ENCODE measurements around the gene PITPNM3. TPM values are rescaled to one million over a fixed set of nuclear protein-coding genes. Genes with fewer than 3 reads are reported as not detected.

PITPNM3 gene
- total RNA-seq, 1 experiment from 2014 or later = 4.2 TPM

DNA sequence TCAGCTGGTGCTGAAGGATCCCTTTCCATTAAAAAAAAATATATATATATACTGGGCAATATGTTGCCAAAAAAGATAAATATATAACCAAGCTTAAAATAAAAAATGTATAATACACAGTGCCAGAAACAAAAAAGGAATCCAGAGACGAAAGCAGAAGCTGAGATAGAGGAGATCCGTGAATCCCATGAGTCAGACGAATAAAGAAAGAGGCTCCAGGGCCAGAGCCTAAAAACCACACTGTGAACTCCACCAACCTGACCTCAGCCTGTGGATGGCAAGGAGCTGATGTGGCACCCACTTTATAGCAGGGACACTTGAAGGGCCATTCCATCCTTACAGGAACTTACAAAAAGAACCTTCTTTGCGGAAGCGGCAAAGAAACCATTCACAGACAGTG lies 34.8 kb downstream of the PITPNM3 start:
- H3K4me1 ChIP-seq (ENCODE audit: control insufficient read depth in 1 of 2, insufficient read depth in 2 of 2, low read length in 2 of 2) = peaks cover 21 to 43% of the 10 kb centered on the region in 2 experiments
- POLR2A ChIA-PET = no interaction called here
- no TSS peak for BruUV-seq (replicated peaks)
- intact Hi-C loops (cut with micrococcal nuclease) = no loop called here
- no peak for ATAC-seq
- H3K4me2 ChIP-seq (ENCODE audit: low read length) = no peak overlapping the region
- no peaks in the 10 kb centered on the region for H3K36me3 ChIP-seq (ENCODE audit: control insufficient read depth in 1 of 2, insufficient read depth in 2 of 2, low read length in 2 of 2)
- H3K79me2 ChIP-seq (ENCODE audit: insufficient read depth, low read length) = no peaks in the 10 kb centered on the region
- no peaks in the 10 kb centered on the region for H3K9me2 ChIP-seq (ENCODE audit: insufficient read depth)
- H3K27me3 ChIP-seq (ENCODE audit: insufficient read depth, low read length) = no peaks in the 10 kb centered on the region
- no peak overlapping the region for H3K4me3 ChIP-seq (replicated peaks in 1 of 2; ENCODE audit: low read depth in 1 of 2, low read length in 2 of 2)
- H3K27ac ChIP-seq (ENCODE audit: low read depth, low read length) = no peak overlapping the region
- TF ChIP-seq EGR1 (IDR thresholded peaks at IDR 0.05; ENCODE audit: low read depth) (no peak), RAD21 (IDR thresholded peaks at IDR 0.05; ENCODE audit: low read depth) (no peak), YY1 (IDR thresholded peaks at IDR 0.05; ENCODE audit: extremely low read depth, insufficient replicate concordance, low read depth, low read length) (no peak), POLR2AphosphoS5 (IDR thresholded peaks at IDR 0.05; ENCODE audit: low read depth, low read length) (no peak), EZH2 (IDR thresholded peaks at IDR 0.05) (no peak), FOSL1 (IDR thresholded peaks at IDR 0.05; ENCODE audit: low read depth) (no peak), SP1 (IDR thresholded peaks at IDR 0.05; ENCODE audit: low read depth) (no peak), CBX3 (IDR thresholded peaks at IDR 0.05; ENCODE audit: low read depth) (no peak)
- TF ChIP-seq, protein P1, sequence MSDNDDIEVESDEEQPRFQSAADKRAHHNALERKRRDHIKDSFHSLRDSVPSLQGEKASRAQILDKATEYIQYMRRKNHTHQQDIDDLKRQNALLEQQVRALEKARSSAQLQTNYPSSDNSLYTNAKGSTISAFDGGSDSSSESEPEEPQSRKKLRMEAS (IDR thresholded peaks at IDR 0.05) = no peak
- TF ChIP-seq, protein P2, sequence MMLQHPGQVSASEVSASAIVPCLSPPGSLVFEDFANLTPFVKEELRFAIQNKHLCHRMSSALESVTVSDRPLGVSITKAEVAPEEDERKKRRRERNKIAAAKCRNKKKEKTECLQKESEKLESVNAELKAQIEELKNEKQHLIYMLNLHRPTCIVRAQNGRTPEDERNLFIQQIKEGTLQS (IDR thresholded peaks at IDR 0.05) = no peak
- no peaks in the 10 kb centered on the region for H3K9me3 ChIP-seq (ENCODE audit: control insufficient read depth in 1 of 2, insufficient read depth in 1 of 2, low read depth in 1 of 2, low read length in 2 of 2)
- no peak overlapping the region for H3K9ac ChIP-seq (ENCODE audit: low read length)
- no peaks in the 10 kb centered on the region for H4K20me1 ChIP-seq (ENCODE audit: insufficient read depth)
- no peak overlapping the region for H2AFZ ChIP-seq (ENCODE audit: low read depth, low read length, poor library complexity, severe bottlenecking)
- no peak for DNase-seq (ENCODE audit: low read depth, low spot score)
- CTCF ChIA-PET = no interaction called here
- RAD21 ChIA-PET (ENCODE audit: low non-redundant PET in 1 of 2, low total read pairs in 2 of 2, uncharacterized antibody in 2 of 2, unreplicated experiment in 2 of 2) = no interaction called here

DNA sequence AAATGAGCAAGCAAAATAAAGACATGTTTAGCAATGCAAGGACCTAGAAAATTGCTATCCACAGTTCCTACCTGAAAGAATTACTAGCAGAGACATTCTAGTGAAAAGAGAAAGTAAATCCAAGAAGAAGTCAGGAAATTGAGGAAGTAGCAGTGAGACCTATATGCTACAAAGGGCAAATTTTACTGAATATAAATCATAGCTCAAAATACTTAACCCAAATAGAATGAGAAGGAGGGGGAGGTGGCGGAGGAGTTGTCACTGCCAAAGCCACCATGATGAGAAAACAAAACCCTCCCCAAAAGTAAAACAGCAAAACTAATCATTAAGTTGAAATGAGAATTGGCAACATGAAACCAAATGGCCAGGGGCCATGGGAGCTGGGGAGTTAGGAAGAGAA lies 39.3 kb downstream of the PITPNM3 start:
- ChIA-PET POLR2A (no interaction called here), CTCF (no interaction called here), RAD21 (ENCODE audit: low non-redundant PET in 1 of 2, low total read pairs in 2 of 2, uncharacterized antibody in 2 of 2, unreplicated experiment in 2 of 2) (no interaction called here)
- no TSS peak for BruUV-seq (replicated peaks)
- Histone ChIP-seq H3K4me2 (ENCODE audit: low read length) (no peak overlapping the region), H3K36me3 (ENCODE audit: control insufficient read depth in 1 of 2, insufficient read depth in 2 of 2, low read length in 2 of 2) (no peaks in the 10 kb centered on the region), H3K4me1 (ENCODE audit: control insufficient read depth in 1 of 2, insufficient read depth in 2 of 2, low read length in 2 of 2) (peaks cover 0 to 6% of the 10 kb centered on the region in 2 experiments; a peak in 2 of 4 replicates), H3K9me3 (ENCODE audit: control insufficient read depth in 1 of 2, insufficient read depth in 1 of 2, low read depth in 1 of 2, low read length in 2 of 2) (no peaks in the 10 kb centered on the region), H3K27me3 (ENCODE audit: insufficient read depth, low read length) (no peaks in the 10 kb centered on the region), H4K20me1 (ENCODE audit: insufficient read depth) (no peaks in the 10 kb centered on the region), H3K4me3 (replicated peaks in 1 of 2; ENCODE audit: low read depth in 1 of 2, low read length in 2 of 2) (no peak overlapping the region), H3K9me2 (ENCODE audit: insufficient read depth) (no peaks in the 10 kb centered on the region), H2AFZ (ENCODE audit: low read depth, low read length, poor library complexity, severe bottlenecking) (no peak overlapping the region), H3K27ac (ENCODE audit: low read depth, low read length) (no peak overlapping the region), H3K79me2 (ENCODE audit: insufficient read depth, low read length) (no peaks in the 10 kb centered on the region), H3K9ac (ENCODE audit: low read length) (no peak overlapping the region)
- ATAC-seq = no peak
- no peak for DNase-seq (ENCODE audit: low read depth, low spot score)
- intact Hi-C loops (cut with micrococcal nuclease) = no loop called here
- TF ChIP-seq SP1 (IDR thresholded peaks at IDR 0.05; ENCODE audit: low read depth) = no peak
- no peak for TF ChIP-seq POLR2AphosphoS5 (IDR thresholded peaks at IDR 0.05; ENCODE audit: low read depth, low read length)
- no peak for TF ChIP-seq EZH2phosphoT487 (IDR thresholded peaks at IDR 0.05; ENCODE audit: borderline replicate concordance)
- TF ChIP-seq EZH2 (IDR thresholded peaks at IDR 0.05) = no peak
- TF ChIP-seq SIN3A (IDR thresholded peaks at IDR 0.05; ENCODE audit: low read depth) = no peak
- TF ChIP-seq FOSL1 (IDR thresholded peaks at IDR 0.05; ENCODE audit: low read depth) = no peak
- no peak for TF ChIP-seq POLR2A (IDR thresholded peaks at IDR 0.05; ENCODE audit: borderline replicate concordance, extremely low read depth, insufficient read depth, insufficient read length)
- TF ChIP-seq ZNF274 (IDR thresholded peaks at IDR 0.05; ENCODE audit: low read depth, low read length) = no peak
- no peak for TF ChIP-seq TCF7L2 (IDR thresholded peaks at IDR 0.05; ENCODE audit: borderline replicate concordance, extremely low read depth, insufficient read depth, insufficient read length)
- TF ChIP-seq, protein P3, sequence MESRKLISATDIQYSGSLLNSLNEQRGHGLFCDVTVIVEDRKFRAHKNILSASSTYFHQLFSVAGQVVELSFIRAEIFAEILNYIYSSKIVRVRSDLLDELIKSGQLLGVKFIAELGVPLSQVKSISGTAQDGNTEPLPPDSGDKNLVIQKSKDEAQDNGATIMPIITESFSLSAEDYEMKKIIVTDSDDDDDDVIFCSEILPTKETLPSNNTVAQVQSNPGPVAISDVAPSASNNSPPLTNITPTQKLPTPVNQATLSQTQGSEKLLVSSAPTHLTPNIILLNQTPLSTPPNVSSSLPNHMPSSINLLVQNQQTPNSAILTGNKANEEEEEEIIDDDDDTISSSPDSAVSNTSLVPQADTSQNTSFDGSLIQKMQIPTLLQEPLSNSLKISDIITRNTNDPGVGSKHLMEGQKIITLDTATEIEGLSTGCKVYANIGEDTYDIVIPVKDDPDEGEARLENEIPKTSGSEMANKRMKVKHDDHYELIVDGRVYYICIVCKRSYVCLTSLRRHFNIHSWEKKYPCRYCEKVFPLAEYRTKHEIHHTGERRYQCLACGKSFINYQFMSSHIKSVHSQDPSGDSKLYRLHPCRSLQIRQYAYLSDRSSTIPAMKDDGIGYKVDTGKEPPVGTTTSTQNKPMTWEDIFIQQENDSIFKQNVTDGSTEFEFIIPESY (IDR thresholded peaks at IDR 0.05; ENCODE audit: extremely low read depth, insufficient replicate concordance, low read length) = no peak
- TF ChIP-seq RAD21 (IDR thresholded peaks at IDR 0.05; ENCODE audit: low read depth) = no peak
- no peak for TF ChIP-seq CBX3 (IDR thresholded peaks at IDR 0.05; ENCODE audit: low read depth)
- TF ChIP-seq SRF (IDR thresholded peaks at IDR 0.05; ENCODE audit: low read depth) = no peak
- TF ChIP-seq CEBPB (IDR thresholded peaks at IDR 0.05; ENCODE audit: low read depth) = no peak
- TF ChIP-seq, protein P2 (IDR thresholded peaks at IDR 0.05) = no peak

Data from HCT116 (cell line).